NCI-H2171 (cell line): ENCODE measurements around the gene RUNDC3A.

Experiments used
- DNase-seq: peaks from one replicate; lab custom pipeline; 2025; lab: John Stamatoyannopoulos, UW

Gene RUNDC3A

GRCh38 chr17:44283344-44284023 lies 24.9 kb upstream of the RUNDC3A start:
- no peak for DNase-seq

DNA sequence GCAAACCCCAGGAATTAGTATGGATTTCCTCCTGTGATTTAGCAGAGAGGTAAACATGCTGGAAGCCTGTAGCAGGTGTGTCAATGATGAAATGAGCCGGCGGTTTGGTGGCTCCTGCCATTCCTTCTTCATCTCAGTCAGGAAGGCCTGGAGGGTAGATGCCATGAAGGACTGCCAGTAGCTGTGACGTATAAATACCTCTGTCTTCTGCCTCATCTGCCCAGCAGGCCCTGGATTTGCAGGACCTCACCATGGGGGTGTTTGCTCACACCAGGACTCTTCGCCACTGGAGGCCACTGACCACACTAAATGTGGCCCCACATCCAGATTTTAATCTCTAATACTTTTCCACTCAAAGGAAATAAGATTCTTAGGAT lies 24.4 kb upstream of the RUNDC3A start:
- DNase-seq = no peak

DNA sequence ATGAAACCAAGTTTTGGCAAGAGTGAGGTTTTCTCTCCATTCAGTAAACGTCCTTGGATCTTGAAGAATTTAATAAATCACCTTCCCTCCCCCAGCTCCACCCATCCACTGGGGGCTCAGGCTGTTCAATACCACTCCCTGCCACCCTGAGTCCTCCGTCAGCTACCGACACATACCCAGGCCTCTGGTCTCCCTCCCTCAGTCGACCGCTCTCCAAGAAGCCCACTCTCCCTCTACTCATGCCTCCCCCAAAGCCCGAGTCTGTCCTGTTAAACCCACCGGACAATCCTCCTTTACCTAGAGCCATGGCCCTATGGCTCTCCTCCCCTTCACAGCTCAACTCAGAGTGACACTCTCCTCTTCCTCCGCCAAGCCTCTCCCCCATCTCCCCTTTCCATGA lies 20.8 kb upstream of the RUNDC3A start:
- DNase-seq = no peak

- DNase-seq = no peak
These were observed 14.7 kb upstream of the RUNDC3A start for GRCh38 chr17:44293509-44294226.

DNA sequence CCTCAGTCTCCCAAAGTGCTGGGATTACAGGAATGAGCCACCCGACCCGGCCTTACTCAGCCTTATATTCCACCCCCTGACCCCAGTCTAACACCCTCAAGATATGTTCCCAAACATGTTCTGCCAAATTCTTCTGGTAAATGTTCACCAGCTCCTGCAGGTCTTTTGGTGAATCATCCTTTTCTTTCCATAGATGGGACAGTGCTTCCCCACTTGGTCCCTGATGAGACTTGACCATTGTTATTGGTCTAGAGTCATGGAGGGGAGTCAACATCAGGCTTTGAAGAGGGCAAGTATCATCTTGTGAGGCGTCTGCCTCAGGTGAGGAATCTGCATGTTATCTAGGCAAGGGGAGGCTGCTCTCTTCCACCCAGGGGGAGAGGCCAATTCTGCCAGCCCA lies 10.4 kb upstream of the RUNDC3A start:
- no peak for DNase-seq

- no peak for DNase-seq
These were observed 3.8 kb upstream of the RUNDC3A start for GRCh38 chr17:44304651-44305050.

GRCh38 chr17:44307387-44308186 lies 814 bp upstream of the RUNDC3A start:
- DNase-seq = peak; percentile 83

GRCh38 chr17:44308865-44309264 lies 464 bp downstream of the RUNDC3A start:
- DNase-seq = no peak

- DNase-seq = no peak
These were observed 1.1 kb downstream of the RUNDC3A start for GRCh38 chr17:44309472-44309871.

DNA sequence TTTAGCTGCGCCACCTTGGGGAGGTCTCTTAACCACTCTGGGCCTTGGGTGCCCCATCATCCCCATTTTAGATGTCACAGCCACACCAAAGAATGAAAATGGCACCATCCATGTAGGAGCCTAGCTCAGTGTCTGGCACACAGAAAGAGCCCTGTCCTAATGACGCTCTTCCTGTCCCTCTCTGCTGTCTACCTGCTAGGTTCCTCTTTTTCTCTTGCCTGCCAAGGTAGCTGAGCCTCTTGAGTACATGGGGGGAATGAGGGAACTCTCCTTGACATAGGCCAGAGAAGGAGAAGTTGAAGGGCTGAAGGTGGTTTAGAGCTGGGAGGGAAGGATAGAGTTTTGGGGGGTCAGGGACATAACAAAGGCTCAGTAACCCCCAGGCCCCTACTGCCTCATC lies 1.8 kb downstream of the RUNDC3A start:
- DNase-seq = no peak

- DNase-seq = no peak
These were observed 2.4 kb downstream of the RUNDC3A start for GRCh38 chr17:44310609-44311376.

DNA sequence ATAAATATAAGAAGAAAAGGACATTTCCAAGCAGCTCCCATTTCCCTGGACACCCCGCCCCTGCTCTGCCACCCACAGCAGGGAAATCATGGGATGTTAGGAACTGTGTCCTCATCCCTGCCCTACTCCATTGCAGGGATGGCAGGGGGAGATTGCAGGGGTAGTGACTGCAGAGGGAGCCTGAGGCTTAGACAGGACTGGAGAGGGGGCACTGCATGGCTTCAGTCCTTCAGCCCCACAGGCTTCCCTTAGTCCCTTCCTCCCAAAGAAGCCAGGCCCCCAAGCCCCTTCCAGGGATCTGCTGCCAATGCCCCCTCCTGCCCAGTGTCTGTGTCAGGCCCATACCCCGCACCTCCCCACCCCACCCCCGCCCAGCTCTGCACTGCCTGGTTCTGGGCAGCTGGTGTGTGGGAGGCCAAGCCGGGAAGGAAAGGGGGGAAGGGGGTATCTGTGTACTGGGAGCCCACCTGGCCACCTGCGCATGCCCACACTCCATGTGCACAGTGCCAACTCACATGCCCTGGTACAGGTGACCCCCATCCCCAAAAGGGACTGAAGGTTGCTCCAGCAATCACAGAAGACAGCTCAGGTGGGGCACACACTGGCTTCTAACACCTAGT lies 3.3 kb downstream of the RUNDC3A start:
- DNase-seq = no peak

DNA sequence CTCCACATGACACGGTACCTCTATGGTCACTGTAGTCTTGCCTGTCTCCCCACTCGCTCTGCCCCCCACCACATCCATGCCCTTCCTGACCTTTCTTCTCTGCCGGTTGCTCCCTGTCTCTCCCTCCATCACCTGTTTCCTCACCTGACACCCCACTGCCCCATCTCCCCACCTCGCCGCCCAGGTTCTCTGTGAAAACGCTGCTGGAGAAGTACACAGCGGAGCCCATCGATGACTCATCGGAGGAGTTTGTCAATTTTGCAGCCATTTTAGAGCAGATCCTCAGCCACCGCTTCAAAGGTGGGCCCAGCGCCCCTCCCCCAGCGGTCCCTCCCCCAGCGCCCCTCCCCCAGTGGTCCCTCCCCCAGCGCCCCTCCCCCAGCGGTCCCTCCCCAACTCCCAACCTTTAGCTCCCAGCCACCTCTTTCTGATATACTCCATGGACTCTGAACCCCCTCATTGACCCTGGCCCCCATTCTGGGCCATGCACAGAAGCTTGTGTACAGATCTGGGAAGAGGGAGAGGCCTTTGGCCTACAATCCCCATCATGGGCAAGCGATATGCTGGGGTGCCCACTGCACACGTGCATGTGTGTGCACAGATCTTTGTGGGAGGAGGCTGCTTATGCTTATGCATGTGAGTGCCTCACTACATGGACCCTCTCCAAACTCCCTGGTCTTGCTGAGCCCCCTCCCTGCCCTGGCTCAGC lies 4.1 kb downstream of the RUNDC3A start:
- no peak for DNase-seq

GRCh38 chr17:44314031-44314430 lies 5.6 kb downstream of the RUNDC3A start:
- no peak for DNase-seq

GRCh38 chr17:44314524-44314868 lies 6.1 kb downstream of the RUNDC3A start:
- DNase-seq = no peak

DNA sequence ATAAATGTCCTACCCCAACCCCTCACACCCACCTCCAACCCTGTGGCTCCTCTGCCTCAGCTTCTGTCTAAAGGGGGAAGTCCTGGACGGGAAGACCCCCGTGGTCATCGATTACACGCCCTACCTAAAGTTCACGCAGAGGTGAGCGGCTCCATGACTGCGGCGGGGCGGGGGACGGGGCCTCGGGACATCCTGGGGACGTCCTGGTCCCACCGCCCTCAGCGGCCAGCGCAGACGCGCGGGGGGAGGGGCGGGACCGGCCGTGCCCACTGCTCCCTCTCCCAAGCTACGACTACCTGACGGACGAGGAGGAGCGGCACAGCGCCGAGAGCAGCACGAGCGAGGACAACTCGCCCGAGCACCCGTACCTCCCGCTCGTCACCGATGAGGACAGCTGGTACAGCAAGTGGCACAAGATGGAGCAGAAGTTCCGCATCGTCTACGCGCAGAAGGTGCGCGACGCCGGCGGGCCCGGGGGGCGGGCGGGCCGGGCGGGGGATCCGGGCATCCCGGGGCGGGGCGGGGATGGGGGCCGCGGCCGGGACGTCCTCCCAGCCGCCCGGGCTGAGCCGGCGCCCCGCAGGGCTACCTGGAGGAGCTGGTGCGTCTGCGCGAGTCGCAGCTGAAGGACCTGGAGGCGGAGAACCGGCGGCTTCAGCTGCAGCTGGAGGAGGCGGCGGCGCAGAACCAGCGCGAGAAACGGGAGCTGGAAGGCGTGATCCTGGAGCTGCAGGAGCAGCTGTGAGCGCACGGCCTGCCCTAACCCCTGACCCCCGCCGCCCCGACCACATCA lies 6.7 kb downstream of the RUNDC3A start:
- DNase-seq = peak; percentile 78

GRCh38 chr17:44315760-44316731 lies 7.6 kb downstream of the RUNDC3A start:
- no peak for DNase-seq

- DNase-seq = no peak
These were observed 9.1 kb downstream of the RUNDC3A start for GRCh38 chr17:44317545-44317944.
